Measurements from ENCODE around the gene FLT1. TPM values are rescaled to one million over a fixed set of nuclear protein-coding genes. Genes with fewer than 3 reads are reported as not detected.
A peak's percentile ranks its signal among the peaks of the same experiment; 100 is the strongest.

The FLT1 gene, protein sequence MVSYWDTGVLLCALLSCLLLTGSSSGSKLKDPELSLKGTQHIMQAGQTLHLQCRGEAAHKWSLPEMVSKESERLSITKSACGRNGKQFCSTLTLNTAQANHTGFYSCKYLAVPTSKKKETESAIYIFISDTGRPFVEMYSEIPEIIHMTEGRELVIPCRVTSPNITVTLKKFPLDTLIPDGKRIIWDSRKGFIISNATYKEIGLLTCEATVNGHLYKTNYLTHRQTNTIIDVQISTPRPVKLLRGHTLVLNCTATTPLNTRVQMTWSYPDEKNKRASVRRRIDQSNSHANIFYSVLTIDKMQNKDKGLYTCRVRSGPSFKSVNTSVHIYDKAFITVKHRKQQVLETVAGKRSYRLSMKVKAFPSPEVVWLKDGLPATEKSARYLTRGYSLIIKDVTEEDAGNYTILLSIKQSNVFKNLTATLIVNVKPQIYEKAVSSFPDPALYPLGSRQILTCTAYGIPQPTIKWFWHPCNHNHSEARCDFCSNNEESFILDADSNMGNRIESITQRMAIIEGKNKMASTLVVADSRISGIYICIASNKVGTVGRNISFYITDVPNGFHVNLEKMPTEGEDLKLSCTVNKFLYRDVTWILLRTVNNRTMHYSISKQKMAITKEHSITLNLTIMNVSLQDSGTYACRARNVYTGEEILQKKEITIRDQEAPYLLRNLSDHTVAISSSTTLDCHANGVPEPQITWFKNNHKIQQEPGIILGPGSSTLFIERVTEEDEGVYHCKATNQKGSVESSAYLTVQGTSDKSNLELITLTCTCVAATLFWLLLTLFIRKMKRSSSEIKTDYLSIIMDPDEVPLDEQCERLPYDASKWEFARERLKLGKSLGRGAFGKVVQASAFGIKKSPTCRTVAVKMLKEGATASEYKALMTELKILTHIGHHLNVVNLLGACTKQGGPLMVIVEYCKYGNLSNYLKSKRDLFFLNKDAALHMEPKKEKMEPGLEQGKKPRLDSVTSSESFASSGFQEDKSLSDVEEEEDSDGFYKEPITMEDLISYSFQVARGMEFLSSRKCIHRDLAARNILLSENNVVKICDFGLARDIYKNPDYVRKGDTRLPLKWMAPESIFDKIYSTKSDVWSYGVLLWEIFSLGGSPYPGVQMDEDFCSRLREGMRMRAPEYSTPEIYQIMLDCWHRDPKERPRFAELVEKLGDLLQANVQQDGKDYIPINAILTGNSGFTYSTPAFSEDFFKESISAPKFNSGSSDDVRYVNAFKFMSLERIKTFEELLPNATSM (N-terminal part only)
- total RNA-seq, result 1 to 10 TPM; 1.3 to 1.6 TPM

DNA sequence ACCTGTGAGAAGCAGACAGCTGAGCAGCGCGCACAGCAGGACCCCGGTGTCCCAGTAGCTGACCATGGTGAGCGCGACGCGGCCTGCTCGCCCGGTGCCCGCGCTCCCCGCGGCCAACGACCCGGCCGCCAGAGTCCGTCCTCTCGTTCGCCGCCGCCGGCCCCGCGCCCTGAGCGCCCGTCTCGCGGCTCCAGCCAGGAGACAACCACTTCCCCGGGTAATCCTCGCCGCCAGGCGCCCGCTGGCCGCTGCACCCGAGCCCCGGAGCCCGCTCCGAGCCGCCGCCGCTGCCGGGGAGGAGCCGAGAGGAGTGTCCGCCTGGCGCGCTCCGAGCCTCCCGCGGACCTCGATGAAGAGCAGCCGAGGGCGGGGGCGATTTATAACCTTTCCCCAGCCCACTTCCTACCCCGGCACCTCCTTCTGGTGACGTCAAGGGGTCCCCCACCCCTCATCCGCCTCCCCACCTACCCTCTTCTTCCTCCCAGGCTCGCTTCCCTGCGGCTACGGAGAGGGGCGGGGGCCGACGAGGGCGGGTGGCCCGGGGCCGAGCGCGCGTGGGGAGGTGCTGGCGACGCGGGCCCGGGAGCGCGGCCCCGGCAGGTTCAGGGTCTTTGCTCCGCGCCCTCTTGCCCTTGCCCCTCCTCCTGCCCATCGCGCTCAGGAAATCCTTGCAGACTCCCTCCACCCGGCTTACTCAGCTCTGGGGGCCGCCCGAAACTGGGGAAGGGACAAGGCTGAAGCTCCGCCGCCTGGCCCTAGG, at the start of gene FLT1:
FLT1 (minus strand) TSS at position 351 of the 760 bp plus-strand sequence; CDS start at position 66, 285 bp downstream.
- Mint-ChIP-seq H3K4me1 (ENCODE audit: low read depth in 2 of 2) (peaks cover 0 to 8% of the 10 kb centered on the region in 2 donors), H3K4me3 (peak within 1 kb of the TSS; percentile 12), H3K36me3 (no peaks in the 10 kb centered on the region), H3K27me3 (peaks cover 35 to 46% of the 10 kb centered on the region in 2 donors), H3K27ac (no peak within 1 kb of the TSS), H3K9me3 (no peaks in the 10 kb centered on the region)
- ATAC-seq, result peak; percentile 39 to 61
- no peak for DNase-seq (ENCODE audit: low spot score)

DNA sequence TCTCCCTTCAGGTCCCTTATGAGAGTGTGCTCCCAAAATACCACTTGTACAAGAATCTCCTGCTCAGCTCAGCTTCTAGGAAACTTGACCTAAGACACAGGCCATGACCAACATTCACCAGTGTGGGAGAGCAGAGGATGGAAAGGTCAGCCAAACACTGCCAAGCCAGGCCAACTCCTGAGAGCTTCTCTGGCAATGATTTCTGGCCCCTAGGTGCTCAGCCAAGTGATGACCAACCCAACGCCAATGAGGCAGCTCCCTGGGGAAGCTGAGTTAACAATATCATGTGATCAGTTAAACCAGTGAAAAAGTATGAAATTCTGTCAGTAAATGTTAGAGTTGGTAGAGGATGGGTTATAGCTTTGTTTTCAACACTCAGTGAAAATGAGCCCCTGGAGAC, 49.1 kb upstream of the FLT1 start:
- no peak overlapping the region for H3K4me3 Mint-ChIP-seq
- DNase-seq (ENCODE audit: low spot score) (no peak), ATAC-seq (no peak)
- H3K4me1 Mint-ChIP-seq (ENCODE audit: low read depth in 2 of 2), result no peaks in the 10 kb centered on the region
- peaks cover 36 to 49% of the 10 kb centered on the region in 2 donors for H3K27me3 Mint-ChIP-seq
- H3K36me3 Mint-ChIP-seq, result peaks cover 4% of the 10 kb centered on the region
- peaks cover 6% of the 10 kb centered on the region for H3K9me3 Mint-ChIP-seq
- H3K27ac Mint-ChIP-seq, result no peak overlapping the region

DNA sequence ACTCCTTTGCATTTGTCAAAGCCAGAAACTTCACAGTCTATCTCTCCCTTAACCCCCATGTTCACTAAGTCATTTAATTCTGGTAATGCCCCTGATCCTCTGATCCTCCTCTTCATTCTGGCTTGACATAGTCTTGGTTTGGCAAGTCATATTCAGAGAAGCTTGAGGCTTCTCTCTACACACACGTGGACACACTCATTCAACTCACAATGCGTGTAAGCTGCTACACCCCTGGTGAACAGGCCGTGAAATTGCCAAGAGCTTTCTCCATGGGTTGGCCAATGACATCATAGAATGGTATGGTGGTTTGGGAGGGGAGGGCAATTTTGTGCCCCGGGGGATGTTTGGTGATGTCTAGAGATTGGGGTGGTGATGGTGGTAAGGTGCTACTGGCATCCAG, 47.9 kb upstream of the FLT1 start:
- H3K4me3 Mint-ChIP-seq, result no peak overlapping the region
- DNase-seq (ENCODE audit: low spot score) (no peak), ATAC-seq (peak in 1 of 2 donors; percentile 29)
- H3K27me3 Mint-ChIP-seq, result peaks cover 35 to 37% of the 10 kb centered on the region in 2 donors
- peaks cover 4% of the 10 kb centered on the region for H3K36me3 Mint-ChIP-seq
- H3K4me1 Mint-ChIP-seq (ENCODE audit: low read depth in 2 of 2), result no peaks in the 10 kb centered on the region
- no peak overlapping the region for H3K27ac Mint-ChIP-seq
- H3K9me3 Mint-ChIP-seq, result peaks cover 6% of the 10 kb centered on the region

DNA sequence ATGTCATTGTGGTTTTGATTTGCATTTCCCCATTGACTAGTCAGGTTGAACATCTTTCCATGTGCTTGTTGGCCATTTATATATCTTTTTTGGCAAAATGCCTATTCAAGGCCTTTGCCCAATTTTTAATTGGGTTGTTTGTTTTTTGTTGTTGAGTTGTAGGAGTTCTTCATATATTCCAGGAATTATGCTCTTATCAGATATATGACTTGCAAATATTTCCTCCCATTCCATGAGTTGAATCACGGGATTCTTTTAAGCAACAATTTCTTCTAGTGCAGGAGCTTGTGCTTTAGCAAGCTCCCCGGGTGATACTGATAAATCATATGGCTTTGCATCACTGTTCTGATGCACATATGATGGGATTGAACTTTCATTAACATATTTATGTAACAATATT, 47.0 kb upstream of the FLT1 start:
- DNase-seq (ENCODE audit: low spot score), result no peak
- Mint-ChIP-seq H3K4me1 (ENCODE audit: low read depth in 2 of 2) (no peaks in the 10 kb centered on the region), H3K36me3 (peaks cover 4% of the 10 kb centered on the region), H3K9me3 (peaks cover 6% of the 10 kb centered on the region), H3K27me3 (peaks cover 36 to 37% of the 10 kb centered on the region in 2 donors), H3K27ac (no peak overlapping the region), H3K4me3 (no peak overlapping the region)
- no peak for ATAC-seq

DNA sequence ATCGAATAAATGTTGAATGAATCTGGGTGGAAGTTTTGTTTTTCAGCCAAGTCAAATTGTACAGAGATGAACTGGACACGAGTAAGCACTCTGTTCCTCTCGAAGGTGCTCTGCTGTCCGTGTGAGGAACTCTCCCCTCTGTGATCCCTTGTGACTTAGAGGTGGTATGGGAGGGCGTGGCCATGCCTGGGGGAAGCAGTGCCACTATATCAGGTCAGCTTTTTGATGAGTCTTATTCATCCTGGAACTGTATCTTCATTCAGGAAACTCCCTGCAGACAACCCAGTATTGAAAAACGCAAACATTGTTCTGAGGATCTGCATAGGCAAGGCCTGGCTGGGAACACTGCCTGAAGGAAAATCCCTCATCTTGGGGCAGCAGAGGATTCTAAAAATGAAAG, 45.7 kb upstream of the FLT1 start:
- Mint-ChIP-seq H3K36me3 (peaks cover 4% of the 10 kb centered on the region), H3K4me3 (no peak overlapping the region), H3K27ac (no peak overlapping the region), H3K27me3 (peaks cover 38 to 42% of the 10 kb centered on the region in 2 donors), H3K4me1 (ENCODE audit: low read depth in 2 of 2) (no peaks in the 10 kb centered on the region), H3K9me3 (peaks cover 6% of the 10 kb centered on the region)
- no peak for DNase-seq (ENCODE audit: low spot score)
- ATAC-seq, result no peak

DNA sequence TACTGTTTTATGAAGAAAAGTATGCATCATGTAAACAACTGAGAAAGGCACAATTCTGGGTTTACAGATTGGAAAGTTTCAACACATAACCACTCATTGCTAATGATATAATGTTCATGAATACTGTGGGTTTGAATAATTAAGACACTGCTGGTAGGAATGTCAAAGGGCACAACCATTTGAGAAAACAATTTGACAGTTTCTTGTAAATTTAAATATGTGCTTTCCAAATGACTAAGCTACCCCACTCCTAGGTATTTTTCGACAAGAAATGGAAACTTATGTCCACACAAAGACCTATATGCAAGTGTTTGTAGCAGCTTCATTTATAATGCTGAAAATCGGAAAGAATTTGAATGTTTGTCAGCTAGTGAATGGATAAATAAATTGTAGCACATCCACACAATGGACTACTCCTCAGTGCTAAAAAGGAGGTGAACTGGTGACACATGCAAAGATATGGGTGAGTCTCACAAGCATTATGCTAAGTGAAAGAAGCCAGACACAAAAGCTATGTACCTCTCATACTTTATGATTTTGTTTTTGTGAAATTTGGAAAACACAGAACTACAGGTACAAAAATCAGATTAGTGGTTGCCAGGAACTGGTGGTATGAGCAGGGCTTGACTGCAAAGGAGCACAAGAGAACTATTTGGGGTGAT, 44.8 kb upstream of the FLT1 start:
- no peak overlapping the region for H3K27ac Mint-ChIP-seq
- H3K27me3 Mint-ChIP-seq, result peaks cover 38 to 40% of the 10 kb centered on the region in 2 donors
- peaks cover 6% of the 10 kb centered on the region for H3K9me3 Mint-ChIP-seq

DNA sequence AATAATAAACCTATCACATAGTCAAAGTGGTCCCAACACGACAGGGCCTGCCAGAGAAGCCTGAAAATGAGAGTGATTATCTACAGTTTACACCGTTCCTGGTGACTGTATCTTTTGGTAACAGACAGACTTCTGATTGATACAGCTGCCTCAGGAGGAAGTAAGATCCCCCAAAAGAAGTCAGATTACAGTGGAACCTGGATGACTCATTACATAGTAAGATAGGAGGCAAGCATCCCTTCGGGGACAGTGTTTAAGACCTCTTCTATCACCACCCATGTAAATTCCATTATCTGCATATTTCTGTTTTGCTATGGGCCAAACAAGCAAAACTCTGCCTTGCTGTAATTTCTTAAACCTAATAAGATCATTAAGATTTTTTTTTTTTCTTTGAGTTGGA, 44.0 kb upstream of the FLT1 start:
- ATAC-seq, result no peak
- no peak overlapping the region for H3K4me3 Mint-ChIP-seq

More for the DNA sequence above, 44.8 kb upstream of the FLT1 start:
- Mint-ChIP-seq H3K4me3 (no peak overlapping the region), H3K36me3 (peaks cover 4% of the 10 kb centered on the region), H3K4me1 (ENCODE audit: low read depth in 2 of 2) (no peaks in the 10 kb centered on the region)
- DNase-seq (ENCODE audit: low spot score) (no peak), ATAC-seq (no peak)

DNA sequence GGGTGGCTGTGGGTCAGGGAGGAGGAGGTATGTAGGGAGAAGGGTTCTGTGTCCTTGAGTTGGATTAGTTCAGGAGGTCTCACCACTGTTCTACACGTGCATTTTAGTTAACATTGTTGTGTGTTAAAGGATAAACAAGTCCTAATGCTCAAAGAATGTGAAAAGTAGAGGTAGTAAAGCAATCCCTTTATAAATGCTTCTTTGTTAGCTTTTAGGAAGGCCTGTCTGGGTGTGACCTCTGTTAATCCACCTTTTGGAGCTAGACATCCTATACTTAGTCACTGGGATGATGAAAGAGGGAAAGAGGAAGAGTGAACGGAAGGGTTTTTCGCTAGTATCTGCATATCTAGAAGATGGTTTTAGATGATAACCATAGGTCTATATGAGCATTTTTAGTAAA, 42.2 kb upstream of the FLT1 start:
- H3K4me1 Mint-ChIP-seq (ENCODE audit: low read depth in 2 of 2), result no peaks in the 10 kb centered on the region
- peaks cover 25 to 28% of the 10 kb centered on the region in 2 donors for H3K27me3 Mint-ChIP-seq
- H3K27ac Mint-ChIP-seq, result no peak overlapping the region
- no peak for ATAC-seq
- H3K4me3 Mint-ChIP-seq, result no peak overlapping the region
- H3K36me3 Mint-ChIP-seq, result no peaks in the 10 kb centered on the region
- no peaks in the 10 kb centered on the region for H3K9me3 Mint-ChIP-seq
- DNase-seq (ENCODE audit: low spot score), result no peak

More for the DNA sequence above, 44.0 kb upstream of the FLT1 start:
- Mint-ChIP-seq H3K4me1 (ENCODE audit: low read depth in 2 of 2) (no peaks in the 10 kb centered on the region), H3K9me3 (no peaks in the 10 kb centered on the region), H3K27me3 (peaks cover 35% of the 10 kb centered on the region in 2 donors), H3K27ac (no peak overlapping the region), H3K36me3 (peaks cover 2% of the 10 kb centered on the region)
- DNase-seq (ENCODE audit: low spot score), result no peak

DNA sequence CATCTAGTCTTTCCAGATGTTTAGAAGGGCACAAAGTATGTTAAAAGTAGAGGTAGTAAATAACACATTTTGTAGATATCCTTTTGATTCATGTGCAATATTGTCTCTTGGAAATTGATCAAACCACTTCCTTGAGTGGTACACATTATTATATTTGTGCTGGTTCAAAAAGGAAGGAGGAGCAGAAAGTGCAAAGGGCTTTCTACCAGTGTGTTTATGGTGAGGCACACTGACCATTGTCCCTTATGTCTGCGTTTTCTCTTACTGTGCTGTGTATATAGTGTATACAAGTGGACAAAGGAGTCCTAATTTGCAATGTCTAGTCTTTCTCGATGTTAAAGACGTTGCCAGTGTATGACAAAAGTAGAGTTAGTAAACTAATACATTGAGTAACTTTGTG, 41.4 kb upstream of the FLT1 start:
- H3K4me3 Mint-ChIP-seq, result no peak overlapping the region
- ATAC-seq (no peak), DNase-seq (ENCODE audit: low spot score) (no peak)
- no peaks in the 10 kb centered on the region for H3K4me1 Mint-ChIP-seq (ENCODE audit: low read depth in 2 of 2)
- no peaks in the 10 kb centered on the region for H3K9me3 Mint-ChIP-seq
- H3K36me3 Mint-ChIP-seq, result no peaks in the 10 kb centered on the region
- H3K27me3 Mint-ChIP-seq, result peaks cover 19 to 26% of the 10 kb centered on the region in 2 donors
- H3K27ac Mint-ChIP-seq, result no peak overlapping the region

DNA sequence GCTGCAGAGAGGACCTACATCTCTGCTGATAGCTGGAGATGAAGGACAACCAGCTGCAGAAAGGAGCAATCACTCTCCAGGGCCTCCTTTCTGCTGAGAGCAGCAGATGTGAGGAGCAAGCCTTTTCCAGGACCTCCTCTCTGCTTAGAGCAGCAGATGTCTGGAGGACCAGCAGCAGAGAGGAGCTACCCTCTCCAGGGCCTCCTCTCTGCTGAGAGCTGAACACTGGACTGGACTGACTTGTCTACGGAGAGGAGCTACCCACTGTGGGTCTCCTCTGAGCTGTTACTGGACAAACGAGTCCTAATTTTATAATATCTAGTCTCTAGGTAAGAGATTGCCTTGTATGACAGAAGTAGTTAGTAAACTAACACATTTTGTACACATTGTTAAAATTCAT, 40.8 kb upstream of the FLT1 start:
- H3K27ac Mint-ChIP-seq, result no peak overlapping the region
- ATAC-seq (peak in 1 of 2 donors; percentile 9), DNase-seq (ENCODE audit: low spot score) (no peak)
- peaks cover 19 to 26% of the 10 kb centered on the region in 2 donors for H3K27me3 Mint-ChIP-seq
- H3K9me3 Mint-ChIP-seq, result no peaks in the 10 kb centered on the region
- H3K4me3 Mint-ChIP-seq, result no peak overlapping the region
- no peaks in the 10 kb centered on the region for H3K4me1 Mint-ChIP-seq (ENCODE audit: low read depth in 2 of 2)
- no peaks in the 10 kb centered on the region for H3K36me3 Mint-ChIP-seq

DNA sequence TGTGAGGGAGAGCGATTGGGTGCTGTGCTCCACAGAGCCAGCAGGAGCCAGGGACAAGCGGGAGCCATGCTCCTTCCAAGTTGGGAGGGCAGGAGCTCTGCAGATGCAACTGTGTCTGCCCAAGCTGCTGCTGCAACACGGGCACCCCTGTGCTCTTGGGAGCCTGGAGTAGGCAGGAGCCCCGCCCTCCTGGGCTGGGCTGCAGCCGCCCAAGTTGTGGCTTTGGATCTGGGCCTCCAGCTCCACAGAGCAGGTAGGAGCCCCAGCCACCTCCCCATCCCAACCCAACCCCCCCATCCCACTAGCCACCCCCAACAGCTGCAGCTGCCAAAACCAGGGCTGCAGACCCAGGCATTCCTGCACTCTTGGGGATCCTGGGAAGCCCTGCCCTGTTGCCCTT, 39.9 kb upstream of the FLT1 start:
- no peak overlapping the region for H3K4me3 Mint-ChIP-seq
- H3K9me3 Mint-ChIP-seq, result no peaks in the 10 kb centered on the region
- H3K27me3 Mint-ChIP-seq, result peaks cover 19 to 24% of the 10 kb centered on the region in 2 donors
- no peak for ATAC-seq
- no peaks in the 10 kb centered on the region for H3K4me1 Mint-ChIP-seq (ENCODE audit: low read depth in 2 of 2)
- H3K27ac Mint-ChIP-seq, result no peak overlapping the region
- no peak for DNase-seq (ENCODE audit: low spot score)
- no peaks in the 10 kb centered on the region for H3K36me3 Mint-ChIP-seq

DNA sequence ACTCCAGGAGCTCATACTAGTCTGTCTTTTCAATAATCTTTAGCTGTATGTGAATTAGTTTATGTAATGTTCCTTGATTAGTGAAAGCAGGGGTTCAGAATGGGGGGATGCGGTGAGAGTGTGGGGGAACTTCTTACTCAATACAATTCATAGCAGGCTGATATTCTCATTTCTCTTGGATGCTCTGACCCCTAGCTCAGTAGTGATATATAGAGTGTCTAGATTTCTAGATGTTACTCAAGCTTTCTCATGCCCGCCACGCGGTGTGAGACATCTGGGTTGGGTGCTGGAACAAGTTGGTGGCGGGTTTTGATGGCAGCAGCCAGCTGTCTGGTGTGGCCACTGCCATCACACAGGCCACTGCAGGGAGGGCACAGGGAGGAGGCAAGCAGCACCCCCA, 39.3 kb upstream of the FLT1 start:
- no peaks in the 10 kb centered on the region for H3K9me3 Mint-ChIP-seq
- no peak overlapping the region for H3K4me3 Mint-ChIP-seq
- ATAC-seq (peak in 1 of 2 donors; percentile 4), DNase-seq (ENCODE audit: low spot score) (no peak)
- no peaks in the 10 kb centered on the region for H3K36me3 Mint-ChIP-seq
- H3K4me1 Mint-ChIP-seq (ENCODE audit: low read depth in 2 of 2), result no peaks in the 10 kb centered on the region
- peaks cover 19 to 24% of the 10 kb centered on the region in 2 donors for H3K27me3 Mint-ChIP-seq
- no peak overlapping the region for H3K27ac Mint-ChIP-seq
